Ecto neural progenitor cell (in vitro differentiated cells): Measurements from ENCODE around the gene ZNF880.
"Not testable (repeated sequence)": the region's sequence is repeated elsewhere in the genome, so short reads cannot be mapped to it uniquely, and the experiment has no call there.

Experiments used
- DNase-seq: peaks from one replicate; pipeline ENCODE4 v3.0.0-alpha.2; 2018; ENCODE audit warnings: low spot score

Gene ZNF880

GRCh38 chr19:52369559-52370340 is at the start of gene ZNF880:
ZNF880 (plus strand) TSS chr19:52369923; CDS start chr19:52369966, 43 bp downstream.
- peak; percentile 87 for DNase-seq

DNA sequence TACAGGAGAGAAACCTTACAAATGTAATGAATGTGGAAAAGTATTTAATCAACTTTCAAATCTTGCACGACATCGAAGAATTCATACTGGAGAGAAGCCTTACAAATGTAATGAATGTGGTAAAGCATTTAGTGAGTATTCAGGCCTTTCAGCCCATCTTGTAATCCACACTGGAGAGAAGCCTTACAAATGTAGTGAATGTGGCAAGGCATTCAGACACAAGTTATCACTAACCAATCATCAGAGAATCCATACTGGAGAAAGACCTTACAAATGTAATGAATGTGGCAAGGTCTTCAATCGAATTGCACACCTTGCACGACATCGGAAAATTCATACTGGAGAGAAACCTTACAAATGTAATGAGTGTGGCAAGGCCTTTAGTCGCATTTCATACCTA is 47.3 kb upstream of the ZNF880 start:
- DNase-seq, result no peak

DNA sequence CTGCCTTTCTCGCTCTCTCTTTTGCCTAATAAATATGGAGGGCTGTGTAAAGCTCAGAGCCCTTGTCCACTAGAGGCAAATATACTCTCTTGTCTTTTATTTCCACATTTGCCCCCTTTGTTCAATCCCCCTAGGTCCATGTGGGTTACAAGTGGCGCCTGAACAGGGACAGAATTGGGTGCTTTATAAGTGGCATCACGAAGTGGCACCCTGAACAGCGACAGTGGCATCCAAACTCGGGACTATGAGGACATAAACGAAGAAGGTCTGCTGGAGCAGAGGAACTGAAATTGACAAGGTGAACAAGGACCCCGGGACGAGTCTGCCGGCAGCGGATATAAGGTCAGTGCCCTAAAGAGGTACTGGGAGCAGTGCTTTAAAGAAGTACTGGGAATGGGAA is 38.0 kb upstream of the ZNF880 start:
- DNase-seq, result no peak

DNA sequence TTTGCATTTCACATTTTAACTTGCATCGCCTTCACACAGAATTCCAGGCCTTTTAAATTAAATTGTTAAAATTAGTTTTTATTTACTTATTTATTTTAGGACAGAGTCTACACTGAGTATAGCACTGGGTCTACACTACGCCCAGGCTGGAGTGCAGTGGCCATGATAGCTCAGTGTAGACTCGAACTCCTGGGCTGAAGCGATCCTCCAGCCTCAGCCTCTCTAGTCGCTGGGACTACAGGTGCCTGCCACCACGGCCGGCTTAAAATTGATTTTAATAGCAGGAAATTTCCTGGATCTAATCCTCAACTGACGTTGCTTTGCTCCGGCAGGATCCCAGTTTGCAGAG is 34.0 kb upstream of the ZNF880 start:
- DNase-seq, result no peak

DNA sequence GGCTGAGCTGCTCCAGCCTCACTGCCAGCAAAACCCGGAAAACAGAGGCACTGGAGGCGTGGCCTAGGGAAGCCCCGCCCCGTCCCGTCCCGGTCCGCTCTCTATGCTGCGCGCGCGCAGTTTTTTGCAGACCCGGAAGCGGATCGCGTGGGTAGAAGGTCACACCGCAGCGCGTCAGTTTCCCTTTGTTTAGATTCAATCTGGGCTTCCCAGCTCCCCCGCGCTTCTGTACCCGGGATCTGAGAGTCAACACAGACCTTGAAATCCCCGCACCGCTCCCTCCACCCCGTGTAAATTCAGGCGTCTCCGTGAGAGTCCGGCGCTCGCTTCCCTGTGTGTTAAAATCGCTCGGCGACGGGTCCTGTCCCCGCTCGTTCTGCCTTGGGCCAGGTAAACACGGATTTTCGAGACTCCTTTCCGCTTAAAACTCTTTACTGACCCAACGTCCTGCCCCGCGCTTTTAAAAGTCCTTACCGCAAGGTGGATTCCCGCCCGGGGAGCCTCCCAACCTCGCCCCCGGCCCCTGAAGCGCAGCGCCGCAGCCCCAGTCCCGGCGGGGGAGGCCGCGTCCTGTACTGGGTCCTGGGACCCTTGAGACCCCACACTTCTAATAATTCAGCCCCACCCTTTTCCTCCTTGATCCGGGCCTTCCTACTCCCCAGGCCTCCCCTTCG is 33.5 kb upstream of the ZNF880 start, which contains the start of gene ZNF610:
Gene ZNF610 (plus strand): TSS at position 127 of the 674 bp plus-strand sequence. CDS start 12,930 bp downstream, outside the sequence.
- DNase-seq, result peak; percentile 86

DNA sequence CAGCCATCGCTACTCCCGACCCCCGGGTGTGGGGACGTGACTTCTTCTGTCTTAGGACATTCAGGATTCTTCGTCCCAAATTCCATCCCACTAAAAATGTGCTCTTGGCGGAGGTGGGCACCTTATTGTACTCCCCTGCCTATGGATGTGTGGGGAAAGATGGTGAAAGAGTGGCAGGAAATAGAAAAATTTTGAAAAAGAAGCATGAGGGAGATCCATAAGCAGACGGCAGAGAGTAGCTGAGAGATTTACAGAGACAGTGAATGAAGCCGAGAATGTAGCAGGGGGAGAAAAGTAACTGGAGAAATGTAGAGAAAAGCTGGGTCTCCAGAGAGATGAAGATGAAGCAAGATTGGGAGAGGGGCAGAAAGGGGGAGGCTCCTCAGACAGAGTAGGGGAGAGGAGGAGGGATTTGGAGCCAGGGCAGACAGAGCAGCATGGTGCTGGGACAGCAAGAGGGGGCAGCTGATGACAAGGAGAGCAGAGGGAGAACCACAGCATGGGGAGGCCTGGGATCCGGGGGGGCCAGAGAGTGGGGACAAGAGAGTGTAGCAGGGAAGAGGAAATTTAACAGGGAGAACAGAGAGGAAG is 32.8 kb upstream of the ZNF880 start:
- no peak for DNase-seq

- not testable (repeated sequence) for DNase-seq
Observed at GRCh38 chr19:52339022-52339421, 30.7 kb upstream of the ZNF880 start.

- peak; percentile 68 for DNase-seq
Observed at GRCh38 chr19:52343548-52343947, 26.2 kb upstream of the ZNF880 start.

DNA sequence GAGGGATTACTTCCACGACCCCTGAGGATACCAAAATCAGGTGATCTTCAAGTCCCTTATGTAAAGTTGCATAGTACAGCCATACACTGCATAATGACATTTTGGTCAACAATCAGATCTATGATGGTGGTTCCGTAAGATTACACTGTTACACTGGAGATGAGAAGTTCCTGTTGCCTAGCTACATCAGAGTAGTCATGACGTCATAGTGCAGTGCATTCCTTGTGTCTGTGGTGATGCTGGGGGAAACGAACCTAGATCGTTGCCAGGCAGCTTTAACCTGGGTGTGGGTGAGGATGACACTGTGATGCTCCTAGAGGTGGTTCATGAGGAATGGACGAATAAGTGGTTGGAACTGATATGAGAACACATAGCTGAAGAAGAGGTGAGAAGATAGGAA is 24.6 kb upstream of the ZNF880 start:
- no peak for DNase-seq

- DNase-seq, result peak; percentile 48
Observed at GRCh38 chr19:52351512-52351911, 18.2 kb upstream of the ZNF880 start.

DNA sequence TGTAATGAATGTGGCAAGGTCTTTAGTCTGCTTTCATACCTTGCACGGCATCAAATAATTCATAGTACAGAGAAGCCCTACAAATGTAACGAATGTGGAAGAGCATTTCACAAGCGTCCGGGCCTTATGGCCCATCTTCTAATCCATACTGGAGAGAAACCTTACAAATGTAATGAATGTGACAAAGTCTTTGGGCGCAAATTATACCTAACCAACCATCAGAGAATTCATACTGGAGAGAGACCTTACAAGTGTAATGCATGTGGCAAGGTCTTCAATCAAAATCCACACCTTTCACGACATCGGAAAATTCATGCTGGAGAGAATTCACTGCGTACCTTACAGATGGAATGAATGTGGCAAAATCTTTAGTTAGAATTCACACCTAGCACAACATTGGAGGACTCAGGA is 3.3 kb upstream of the ZNF880 start:
- DNase-seq, result no peak

DNA sequence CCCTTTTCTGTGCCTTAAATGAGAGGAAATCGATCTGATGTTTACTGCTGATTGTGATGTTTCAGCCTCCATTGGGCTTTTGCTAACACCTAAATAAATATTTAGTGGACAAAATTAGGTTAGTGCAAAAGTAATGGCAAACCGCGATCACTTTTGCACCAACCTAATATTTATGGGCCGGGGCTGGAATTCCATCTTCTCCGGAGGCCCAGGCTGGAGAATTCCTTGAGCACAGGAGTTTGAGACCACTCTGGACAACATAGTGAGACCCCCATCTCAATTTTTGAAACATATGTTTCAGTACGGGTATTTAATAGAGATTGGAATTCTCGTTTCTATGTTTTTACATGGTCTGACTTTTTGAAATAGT is 603 bp downstream of the ZNF880 start:
- DNase-seq, result no peak

DNA sequence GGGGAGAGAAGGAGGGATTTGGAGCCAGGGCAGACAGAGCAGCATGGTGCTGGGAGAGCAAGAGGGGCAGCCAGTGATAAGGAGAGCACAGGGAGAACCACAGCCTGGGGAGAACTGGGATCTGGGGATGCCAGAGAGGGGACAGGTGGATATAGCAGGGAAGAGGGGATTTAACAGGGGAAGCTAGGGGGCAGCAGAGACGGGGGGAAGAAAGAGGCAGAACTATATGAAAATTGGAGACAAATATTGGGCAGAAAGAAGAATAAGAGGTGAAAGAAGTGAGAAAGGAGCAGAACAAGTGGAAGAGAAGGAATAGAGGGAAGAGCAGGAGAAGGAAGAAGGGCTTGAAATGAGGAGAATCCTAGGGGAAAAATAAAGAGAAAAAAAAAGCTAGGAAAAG is 21.4 kb downstream of the ZNF880 start:
- no peak for DNase-seq

- peak; percentile 91 for DNase-seq
Observed at GRCh38 chr19:52397310-52398080, 27.8 kb downstream of the ZNF880 start, which contains the start of gene ZNF528. ZNF528 (plus strand) TSS chr19:52397849; CDS start chr19:52402014, 4,165 bp downstream.

DNA sequence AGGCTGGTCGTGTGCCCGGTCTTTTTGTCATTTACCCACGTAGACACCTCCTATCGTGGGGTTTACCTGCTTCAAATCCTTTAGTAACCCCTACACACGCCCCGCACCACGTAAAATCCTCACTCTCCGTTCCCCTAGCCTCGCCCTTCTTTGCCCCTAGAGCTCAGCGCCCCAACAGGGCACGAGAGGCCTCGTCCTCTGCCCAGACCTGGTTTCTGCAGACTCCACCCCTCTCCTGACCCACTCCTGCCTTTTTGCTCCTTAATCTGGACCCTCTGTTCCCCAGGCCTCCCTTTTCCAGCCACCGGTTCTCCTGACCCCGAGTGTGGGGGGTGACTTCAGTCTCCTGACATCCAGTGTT is 28.3 kb downstream of the ZNF880 start:
- DNase-seq, result no peak

GRCh38 chr19:52410276-52410675 is 40.6 kb downstream of the ZNF880 start:
- no peak for DNase-seq

- no peak for DNase-seq
Observed at GRCh38 chr19:52415711-52416110, 46.0 kb downstream of the ZNF880 start.

DNA sequence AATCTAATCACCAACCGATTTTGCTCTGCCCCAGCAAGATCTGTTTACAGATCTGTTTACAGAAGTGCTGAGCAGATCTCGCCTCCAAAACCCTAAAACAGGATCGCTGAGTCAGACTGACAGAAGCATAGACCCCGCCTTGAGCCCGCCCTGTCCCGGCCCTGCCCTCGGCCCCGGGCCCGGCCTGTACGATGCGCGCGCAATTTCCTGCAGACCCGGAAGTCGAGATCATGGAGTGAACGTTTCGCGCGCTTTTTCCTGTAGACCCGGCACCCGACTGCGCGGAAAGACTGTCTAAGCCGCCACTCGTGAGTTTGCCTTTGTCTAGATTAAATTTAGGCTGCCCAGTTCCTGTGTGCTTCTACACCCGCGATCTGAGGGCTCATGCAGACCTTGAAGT is 59.2 kb downstream of the ZNF880 start, which contains the start of gene ZNF534:
Gene ZNF534 (plus strand): TSS at position 212 of the 400 bp plus-strand sequence. CDS start 2,327 bp downstream, outside the sequence.
- DNase-seq, result no peak
